ENCODE data around the gene BFSP2. TPM values are rescaled to one million over a fixed set of nuclear protein-coding genes. Genes with fewer than 3 reads are reported as not detected.

The BFSP2 gene
- total RNA-seq, 2 donors from 2014 or later, result not detected

DNA sequence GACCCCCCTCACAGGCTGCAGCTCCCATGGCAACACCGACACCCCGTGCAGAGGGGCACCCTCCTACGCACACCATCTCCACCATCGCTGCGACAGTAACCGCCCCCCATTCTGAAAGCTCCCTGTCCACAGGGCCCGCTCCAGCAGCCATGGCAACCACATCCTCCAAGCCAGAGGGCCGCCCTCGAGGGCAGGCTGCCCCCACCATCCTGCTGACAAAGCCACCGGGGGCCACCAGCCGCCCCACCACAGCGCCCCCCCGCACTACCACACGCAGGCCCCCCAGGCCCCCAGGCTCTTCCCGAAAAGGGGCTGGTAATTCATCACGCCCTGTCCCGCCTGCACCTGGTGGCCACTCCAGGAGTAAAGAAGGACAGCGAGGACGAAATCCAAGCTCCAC is 19.9 kb upstream of the BFSP2 start:
- Histone ChIP-seq H3K4me1 (peaks cover 0 to 9% of the 10 kb centered on the region in 2 donors), H3K27me3 (no peaks in the 10 kb centered on the region), H3K27ac (no peak overlapping the region), H3K9me3 (no peaks in the 10 kb centered on the region), H3K36me3 (no peaks in the 10 kb centered on the region), H3K4me3 (no peak overlapping the region)
- TF ChIP-seq CTCF (IDR thresholded peaks at IDR 0.05), result no peak
- DNase-seq (ENCODE audit: low spot score), result no peak

DNA sequence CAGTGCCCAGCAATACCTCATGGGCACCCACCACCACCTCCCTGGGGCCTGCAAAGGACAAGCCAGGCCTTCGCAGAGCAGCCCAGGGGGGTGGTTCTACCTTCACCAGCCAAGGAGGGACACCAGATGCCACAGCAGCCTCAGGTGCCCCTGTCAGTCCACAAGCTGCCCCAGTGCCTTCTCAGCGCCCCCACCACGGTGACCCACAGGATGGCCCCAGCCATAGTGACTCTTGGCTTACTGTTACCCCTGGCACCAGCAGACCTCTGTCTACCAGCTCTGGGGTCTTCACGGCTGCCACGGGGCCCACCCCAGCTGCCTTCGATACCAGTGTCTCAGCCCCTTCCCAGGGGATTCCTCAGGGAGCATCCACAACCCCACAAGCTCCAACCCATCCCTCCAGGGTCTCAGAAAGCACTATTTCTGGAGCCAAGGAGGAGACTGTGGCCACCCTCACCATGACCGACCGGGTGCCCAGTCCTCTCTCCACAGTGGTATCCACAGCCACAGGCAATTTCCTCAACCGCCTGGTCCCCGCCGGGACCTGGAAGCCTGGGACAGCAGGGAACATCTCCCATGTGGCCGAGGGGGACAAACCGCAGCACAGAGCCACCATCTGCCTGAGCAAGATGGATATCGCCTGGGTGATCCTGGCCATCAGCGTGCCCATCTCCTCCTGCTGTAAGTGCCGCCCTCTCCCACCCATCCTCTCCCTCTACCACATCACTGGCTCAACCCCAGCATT is 19.2 kb upstream of the BFSP2 start:
- DNase-seq (ENCODE audit: low spot score), result no peak
- H3K27ac ChIP-seq, result no peak overlapping the region
- no peaks in the 10 kb centered on the region for H3K9me3 ChIP-seq
- TF ChIP-seq CTCF (IDR thresholded peaks at IDR 0.05), result no peak
- no peaks in the 10 kb centered on the region for H3K27me3 ChIP-seq
- H3K4me1 ChIP-seq, result peaks cover 0 to 9% of the 10 kb centered on the region in 2 donors
- no peaks in the 10 kb centered on the region for H3K36me3 ChIP-seq
- no peak overlapping the region for H3K4me3 ChIP-seq

DNA sequence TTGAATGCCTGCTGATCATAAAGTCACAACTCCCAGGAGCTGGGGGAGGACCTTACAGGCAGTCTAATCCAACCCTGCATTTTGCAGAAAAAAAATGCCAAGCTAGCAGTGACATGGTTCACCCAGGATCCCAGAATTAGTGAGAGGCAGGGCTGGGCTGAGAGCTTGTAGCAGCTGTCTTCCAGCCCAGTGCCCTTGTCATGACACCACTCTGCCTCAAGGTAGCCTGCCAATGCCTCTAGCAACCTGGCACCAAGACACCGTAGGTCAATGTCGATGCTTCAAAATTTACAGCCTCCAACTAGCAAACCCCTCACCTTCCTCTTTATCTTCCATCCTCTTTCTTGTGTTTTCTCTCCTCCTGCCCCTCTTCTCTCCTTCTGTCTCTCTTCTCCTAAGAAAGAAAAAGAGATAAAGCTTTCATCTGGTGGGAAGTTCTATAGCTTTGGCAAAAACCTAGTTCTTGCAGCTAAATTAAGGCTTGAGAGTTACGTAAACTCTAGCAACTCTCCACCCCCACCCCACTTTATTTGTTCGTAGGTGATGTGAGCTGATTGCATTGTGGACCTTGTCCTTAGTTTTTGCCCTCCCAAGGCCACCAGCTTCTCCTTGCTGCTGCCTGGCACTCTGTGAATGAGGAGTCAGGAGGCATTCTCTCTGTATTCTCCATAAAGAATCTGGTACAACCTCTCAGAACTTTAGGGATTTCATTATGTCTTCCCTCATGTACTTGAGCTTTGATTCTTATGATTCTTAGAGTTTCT is 18.3 kb upstream of the BFSP2 start:
- Histone ChIP-seq H3K4me3 (no peak overlapping the region), H3K27ac (no peak overlapping the region), H3K4me1 (peaks cover 0 to 9% of the 10 kb centered on the region in 2 donors), H3K9me3 (no peaks in the 10 kb centered on the region), H3K36me3 (no peaks in the 10 kb centered on the region), H3K27me3 (no peaks in the 10 kb centered on the region)
- TF ChIP-seq CTCF (IDR thresholded peaks at IDR 0.05), result no peak
- no peak for DNase-seq (ENCODE audit: low spot score)

- TF ChIP-seq CTCF (IDR thresholded peaks at IDR 0.05), result no peak
- Histone ChIP-seq H3K4me3 (no peak overlapping the region), H3K36me3 (no peaks in the 10 kb centered on the region), H3K4me1 (peaks cover 0 to 9% of the 10 kb centered on the region in 2 donors), H3K9me3 (no peaks in the 10 kb centered on the region), H3K27ac (no peak overlapping the region), H3K27me3 (no peaks in the 10 kb centered on the region)
- DNase-seq (ENCODE audit: low spot score), result no peak
These were observed 16.7 kb upstream of the BFSP2 start for GRCh38 chr3:133383175-133383574.

DNA sequence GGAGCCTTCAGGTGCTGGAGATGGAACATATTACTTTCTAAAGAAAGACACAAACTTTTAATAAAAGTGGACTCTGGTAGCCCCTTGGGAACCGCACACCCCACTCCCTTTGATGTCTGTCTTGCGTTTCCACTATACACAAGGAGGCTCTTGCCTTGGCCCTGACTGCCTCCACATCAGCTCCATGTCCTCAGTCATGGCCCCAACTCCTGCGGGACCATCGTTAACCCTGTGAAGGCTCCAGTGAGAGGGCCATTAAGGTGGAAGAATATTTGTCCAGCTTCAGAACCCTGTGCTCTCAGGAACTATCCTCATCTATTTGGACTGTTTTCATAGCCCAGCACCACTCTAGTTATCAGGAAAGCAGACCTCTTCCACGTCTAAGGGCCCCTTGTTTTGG is 16.1 kb upstream of the BFSP2 start:
- Histone ChIP-seq H3K36me3 (no peaks in the 10 kb centered on the region), H3K27me3 (no peaks in the 10 kb centered on the region), H3K4me1 (peaks cover 0 to 9% of the 10 kb centered on the region in 2 donors), H3K9me3 (no peaks in the 10 kb centered on the region), H3K27ac (no peak overlapping the region), H3K4me3 (no peak overlapping the region)
- no peak for TF ChIP-seq CTCF (IDR thresholded peaks at IDR 0.05)
- DNase-seq (ENCODE audit: low spot score), result no peak
